NCI-H2196 treated with DMSO at 0.1 percent for 48 hours (cell line): Measurements from ENCODE around the gene LRRC27.
"Not testable (repeated sequence)": the region's sequence is repeated elsewhere in the genome, so short reads cannot be mapped to it uniquely, and the experiment has no call there.

Experiments used
- DNase-seq: peaks from one replicate; lab custom pipeline; 2025; ENCODE audit not compliant: unreplicated experiment; lab: John Stamatoyannopoulos, UW

LRRC27 gene

DNA sequence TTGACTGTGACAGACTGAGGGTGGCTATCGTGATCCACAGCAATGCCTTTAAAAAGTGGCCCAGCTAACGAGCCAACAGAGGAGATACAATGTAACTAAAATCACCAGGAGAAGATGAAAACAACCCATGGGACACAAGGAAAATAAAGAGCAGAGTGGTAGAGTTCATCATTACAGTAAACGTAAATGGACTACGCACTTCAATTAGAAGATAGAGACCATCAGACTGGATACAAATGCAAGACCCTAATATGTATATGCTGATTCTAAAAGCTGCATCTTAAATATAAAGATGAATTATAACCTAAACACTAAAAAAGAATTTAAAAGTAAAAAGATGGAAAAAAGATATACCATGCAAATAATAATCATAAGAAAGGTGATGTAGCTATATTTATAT, 17.7 kb upstream of the LRRC27 start:
- DNase-seq, result no peak

DNA sequence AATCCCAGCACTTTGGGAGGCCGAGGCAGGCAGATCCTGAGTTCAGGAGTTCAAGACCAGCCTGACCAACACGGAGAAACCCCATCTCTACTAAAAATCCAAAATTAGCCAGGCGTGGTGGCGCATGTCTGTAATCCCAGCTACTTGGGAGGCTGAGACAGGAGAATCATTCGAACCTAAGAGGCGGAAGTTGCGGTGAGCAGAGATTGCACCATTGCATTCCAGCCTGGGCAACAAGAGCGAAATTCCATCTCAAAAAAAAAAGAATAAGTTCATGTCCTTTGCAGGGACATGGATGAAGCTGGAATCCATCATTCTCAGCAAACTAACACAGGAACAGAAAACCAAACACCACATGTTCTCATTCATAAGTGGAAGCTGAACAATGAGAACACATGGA, 17.1 kb upstream of the LRRC27 start:
- not testable (repeated sequence) for DNase-seq

DNA sequence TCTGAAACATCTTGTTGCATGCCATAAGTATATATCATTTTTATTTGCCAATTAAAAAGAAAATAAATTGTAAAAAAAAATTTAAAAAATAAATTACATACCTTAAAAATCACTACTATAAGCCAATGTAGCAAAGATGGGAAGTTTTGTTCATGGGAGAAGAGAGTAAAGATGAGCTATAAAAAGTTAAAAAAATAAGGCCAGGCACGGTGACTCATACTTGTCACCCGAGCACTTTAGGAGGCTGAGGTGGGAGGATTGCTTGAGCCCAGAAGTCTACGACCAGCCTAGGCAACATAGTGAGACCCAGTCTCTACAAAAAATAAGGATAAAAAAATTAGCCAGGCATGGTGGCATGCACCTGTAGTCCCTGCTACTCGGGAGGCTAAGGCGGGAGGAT, 15.9 kb upstream of the LRRC27 start:
- no peak for DNase-seq

DNA sequence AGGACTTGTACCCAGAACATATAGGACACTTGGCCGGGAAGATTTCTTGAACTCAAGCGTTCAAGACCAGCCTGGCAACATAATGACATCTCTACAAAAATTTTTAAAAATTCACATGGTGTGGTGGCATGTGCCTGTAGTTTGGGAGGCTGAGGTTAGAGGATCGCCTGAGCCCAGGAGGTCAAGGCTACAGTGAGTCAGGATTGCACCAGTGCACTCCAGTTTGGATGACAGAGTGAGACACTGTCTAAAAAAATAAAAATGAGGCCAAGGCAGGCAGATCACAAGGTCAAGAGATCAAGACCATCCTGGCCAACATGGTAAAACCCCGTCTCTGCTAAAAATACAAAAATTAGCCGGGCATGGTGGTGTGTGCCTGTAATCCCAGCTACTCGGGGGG, 14.5 kb upstream of the LRRC27 start:
- not testable (repeated sequence) for DNase-seq

DNA sequence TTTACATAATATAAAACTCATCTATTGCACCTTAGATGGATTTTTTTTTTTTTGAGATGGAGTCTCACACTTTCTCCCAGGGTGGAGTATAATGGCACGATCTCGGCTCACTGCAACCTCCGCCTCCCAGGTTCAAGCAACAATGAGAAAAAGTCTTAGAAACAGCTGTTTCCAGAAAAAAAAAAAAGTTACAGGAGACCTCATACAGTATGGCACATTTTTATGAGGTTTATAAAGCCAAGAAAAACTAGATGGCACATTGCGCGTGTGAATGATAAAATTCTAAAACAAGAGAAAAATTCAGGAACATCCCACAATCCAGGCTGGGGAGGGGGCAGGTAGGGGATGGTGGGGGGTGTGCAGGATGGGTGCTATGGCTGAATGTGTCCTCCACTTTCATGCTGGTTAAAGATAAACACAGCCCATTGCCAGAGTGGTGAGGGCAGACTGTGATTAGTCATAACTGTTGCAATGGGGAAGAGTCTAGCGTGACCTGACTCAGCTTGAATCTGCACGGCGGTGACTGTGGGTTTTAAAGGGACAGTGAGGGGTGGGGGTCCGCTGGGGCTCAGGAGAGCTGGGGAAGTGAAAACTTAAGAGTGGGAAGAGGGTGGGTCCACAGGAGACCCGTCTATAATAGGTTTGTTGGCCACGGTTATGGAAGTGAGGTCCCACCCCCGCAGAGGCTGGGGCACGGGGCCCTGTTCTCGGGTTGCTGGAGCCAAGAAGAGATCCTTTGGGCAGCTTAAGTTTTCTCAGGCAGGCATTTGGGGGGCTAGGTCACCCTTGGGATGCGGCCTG, 11.9 kb upstream of the LRRC27 start:
- no peak for DNase-seq

DNA sequence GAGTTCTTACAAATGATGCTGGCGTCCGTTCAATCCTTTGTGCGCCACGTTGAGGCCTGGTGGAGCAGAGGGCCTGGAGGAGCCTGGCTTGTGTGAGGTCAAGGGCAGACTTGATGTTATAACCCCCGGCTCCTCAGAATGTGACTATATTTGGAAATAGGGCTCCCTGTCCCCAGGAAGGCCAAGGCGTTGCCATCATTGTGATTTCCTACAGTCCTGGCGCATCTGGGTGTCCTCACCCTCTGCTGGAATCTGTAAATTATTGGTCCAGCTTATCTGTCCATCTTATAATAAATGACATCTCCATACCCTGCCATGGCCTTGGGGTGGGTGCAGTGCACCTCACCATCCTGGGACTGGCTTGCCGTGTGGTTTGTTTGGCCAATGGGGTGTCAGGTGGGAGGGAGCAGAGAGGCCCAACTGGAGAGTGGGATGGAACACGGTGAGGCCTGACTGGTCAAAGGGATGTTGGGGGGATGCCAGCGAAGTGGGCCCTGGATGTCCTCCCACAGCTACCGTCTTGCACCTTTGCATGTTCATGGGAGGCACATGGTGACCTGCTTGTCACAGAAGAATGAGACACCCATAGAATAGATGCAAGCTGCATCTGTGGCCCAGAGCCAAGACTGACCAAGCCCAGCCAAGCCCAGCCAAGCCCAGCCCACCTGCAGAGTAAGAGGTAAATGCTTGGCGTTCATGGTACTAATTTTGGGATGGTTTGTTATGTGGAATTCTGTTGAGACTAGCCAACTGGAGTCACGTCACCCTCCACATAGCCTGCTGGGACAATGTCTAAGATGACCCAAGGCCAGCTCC, 11.1 kb upstream of the LRRC27 start:
- no peak for DNase-seq

DNA sequence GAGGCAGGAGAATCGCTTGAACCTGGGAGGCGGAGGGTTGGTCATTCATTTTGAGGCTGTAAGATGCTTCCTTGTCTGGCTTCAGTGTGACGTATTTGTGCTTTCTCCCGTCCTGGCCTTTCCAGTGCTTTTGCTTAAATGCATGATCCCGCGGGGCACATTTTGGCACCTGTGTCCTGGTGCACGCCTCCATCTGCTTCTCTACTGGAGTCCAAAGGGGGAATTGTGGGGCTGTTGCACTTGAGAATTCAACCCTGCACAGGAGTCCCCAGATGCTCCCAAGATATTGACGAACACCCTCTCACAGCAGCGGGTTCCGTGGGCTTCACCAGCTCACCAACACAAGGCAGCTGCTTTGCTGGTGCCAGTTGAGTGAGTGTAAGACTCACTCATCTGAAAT, 10.3 kb upstream of the LRRC27 start:
- no peak for DNase-seq

DNA sequence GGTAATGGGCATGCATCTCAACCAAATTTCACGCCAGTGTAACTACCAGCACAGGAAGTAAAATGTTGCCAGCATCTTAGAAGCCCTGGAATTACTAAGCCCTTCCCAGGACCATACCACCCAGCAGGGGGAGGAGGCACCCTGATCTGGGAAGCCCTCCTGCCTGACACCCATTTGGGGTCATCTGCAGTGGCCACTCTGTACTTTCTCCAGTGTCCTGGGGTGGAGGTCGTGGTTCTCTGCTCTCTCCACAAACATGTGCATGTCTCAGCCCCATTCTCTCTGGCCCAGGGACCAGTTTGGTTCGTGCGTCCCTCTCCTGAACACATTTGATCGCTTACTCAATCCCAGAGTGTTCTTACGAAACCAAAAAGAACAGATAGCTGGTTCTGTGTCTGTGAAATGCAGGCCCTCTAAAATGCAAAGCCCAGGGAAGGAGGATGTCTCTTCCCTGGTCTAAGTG, 9.4 kb upstream of the LRRC27 start:
- DNase-seq, result no peak

DNA sequence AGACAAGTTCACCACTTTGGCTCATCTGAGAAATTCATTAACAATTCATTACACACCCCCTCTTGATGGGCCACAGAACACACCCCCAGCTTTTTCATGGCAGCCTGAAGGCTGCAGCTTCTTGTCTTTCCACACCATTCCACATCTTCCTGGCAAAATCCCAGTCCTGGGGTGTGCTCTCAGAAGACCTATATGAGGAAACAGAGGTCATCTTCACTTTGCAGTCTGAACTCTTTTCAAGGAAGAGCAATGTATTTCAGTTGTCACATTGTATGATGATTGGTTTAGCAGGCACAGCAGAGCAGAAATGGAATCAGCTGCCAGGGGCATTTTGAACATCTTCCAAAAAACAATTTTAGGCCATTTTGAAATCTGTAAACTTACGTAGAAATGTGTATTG, 7.8 kb upstream of the LRRC27 start:
- DNase-seq, result no peak

DNA sequence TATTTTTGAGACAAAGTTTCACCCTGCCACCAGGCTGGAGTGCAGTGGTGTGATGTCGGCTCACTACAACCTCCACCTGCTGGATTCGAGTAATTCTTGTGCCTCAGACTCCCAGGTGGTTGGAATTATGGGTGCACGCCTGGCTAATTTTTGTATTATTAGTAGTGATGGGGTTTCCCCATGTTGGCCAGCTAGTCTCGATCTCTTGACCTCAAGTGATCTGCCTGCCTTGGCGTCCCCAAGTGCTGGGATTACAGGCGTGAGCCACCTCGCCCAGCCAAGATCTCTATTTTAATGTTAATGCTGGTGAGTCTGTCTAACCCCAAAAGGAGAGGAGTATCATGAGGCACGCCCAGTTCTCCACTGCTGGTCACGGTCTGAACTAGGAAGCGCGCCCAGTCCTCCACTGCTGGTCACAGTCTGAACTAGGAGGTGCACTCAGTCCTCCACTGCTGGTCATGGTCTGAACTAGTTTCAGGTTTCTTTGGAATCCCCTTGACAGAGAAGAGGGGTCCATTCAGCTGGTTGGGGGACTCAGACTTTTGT, 5.6 kb upstream of the LRRC27 start:
- DNase-seq, result no peak

DNA sequence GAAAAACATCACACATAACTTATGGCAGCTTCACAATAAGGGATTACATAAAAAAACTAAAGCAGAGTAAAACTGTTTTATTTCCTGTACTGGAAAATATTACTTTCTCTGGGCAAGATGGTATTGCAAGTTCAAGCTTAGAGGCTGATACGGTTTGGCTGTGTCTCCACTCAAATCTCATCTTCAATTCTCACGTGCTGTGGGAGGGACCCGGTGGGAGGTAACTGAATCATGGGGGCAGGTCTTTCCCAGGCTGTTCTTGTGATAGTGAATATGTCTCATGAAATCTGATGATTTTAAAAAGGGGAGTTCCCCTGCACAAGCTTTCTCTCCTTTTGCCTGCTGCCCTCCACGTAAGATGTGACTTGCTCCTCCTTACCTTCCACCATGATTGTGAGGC, 5.1 kb upstream of the LRRC27 start:
- DNase-seq, result no peak

DNA sequence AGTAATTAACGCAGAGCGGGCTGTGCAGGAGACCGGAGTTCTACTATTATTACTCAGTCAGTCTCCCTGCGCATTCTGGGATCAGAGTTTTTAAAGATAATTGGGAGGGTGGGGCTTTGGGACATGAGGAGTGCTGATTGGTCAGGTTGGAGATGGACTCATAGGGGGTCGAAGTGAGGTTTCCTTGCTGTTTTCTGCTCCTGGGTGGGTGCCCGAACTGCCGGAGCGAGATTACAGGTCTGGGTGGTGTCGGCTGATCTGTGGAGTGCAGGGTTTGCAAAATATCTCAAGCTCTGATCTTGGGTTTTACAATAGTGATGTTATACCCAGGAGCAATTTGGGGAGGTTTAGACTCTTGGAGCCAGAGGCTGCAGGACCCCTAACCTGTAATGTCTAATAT, 3.9 kb upstream of the LRRC27 start:
- no peak for DNase-seq

DNA sequence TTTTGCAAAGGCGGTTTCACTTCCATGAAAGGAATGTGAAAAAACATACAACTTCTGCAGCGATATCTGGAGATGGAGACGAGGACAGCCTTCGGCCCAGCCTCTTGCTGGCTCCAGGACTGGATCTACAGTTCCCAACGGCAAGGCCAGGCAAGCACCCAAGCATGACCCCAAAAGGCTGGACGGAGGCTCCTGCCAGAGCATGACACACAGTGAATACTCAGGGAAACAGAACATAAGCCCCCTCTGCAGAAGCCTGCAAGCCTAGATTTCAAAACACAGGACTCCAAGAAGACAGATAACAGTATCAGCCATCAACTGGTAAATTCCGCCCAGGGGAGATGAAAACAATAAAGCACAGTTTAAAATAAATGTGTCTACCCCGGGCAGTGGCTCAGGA, 3.3 kb upstream of the LRRC27 start:
- no peak for DNase-seq

DNA sequence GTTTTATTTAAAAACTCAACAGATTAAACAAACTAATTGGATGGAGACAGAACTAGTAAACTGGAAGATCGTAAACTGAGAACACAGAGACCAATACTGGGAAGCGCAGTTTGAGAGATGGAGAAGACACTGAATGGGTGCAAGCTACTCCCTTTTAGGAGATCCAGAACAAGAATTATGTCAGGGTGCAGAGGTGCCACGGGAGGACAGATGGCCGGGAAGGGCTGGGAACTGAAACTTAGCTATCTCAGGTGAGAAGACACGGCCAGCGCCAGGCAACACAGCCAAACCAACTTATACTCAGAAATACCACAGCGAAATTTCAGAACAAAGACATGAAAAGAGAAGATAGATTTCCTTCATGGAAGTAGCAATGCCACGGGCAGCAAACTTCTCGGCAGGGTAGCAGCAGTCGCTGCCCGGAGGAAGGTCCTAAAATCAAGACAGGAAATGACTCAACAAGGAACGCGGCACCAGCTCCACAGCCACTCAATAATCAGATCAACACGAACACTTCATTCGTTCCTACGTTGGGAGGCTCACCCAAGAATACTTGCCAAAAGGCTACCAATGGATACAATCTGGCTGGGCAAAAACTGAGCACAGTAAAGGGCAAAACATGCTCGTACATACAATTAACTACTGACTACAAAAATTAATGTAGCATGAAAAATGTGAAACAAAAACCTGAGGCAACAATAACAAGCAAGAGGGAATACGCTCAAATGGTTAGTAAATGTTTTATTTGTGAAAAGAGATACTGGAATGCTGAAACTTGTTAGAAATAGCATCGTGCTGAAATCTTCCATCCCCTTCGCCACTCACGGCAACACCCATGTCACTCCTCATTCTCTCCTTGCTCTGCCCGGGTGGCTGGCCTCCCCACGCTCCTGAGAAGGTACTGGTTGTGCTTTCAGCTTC, 2.2 kb upstream of the LRRC27 start:
- no peak for DNase-seq

DNA sequence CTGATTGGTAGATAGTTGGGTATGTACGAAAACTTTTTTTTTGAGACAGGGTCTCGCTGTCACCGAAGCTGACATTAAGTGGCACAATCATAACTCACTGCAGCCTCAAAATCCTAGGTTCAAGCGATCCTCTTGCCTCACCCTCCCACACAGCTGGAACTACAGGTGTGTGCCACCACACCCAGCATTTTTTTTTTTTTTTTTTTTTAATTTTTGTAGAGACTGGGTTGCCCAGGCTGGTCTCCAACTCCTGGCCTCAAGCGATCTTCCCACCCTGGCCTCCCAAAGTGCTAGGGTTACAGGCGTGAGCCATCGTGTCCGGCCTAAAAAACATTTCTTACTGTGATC, 1.5 kb upstream of the LRRC27 start:
- DNase-seq, result no peak

DNA sequence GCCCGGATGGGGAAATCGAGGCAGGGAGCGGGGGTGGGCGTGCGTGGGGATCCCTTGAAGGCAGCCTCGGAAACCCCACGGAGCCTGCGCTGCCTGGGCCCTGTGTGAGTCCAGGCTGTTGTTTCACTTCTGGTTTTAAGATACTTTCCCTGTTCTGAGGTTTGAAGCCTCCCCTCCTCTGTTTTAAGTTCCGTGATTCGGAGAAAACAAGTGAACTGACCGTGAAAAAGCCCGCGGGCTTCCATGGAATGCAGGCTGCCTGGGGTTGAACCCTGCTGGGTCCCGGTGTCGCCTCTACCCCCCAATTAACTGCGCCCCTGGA, 401 bp downstream of the LRRC27 start:
- DNase-seq, result no peak

DNA sequence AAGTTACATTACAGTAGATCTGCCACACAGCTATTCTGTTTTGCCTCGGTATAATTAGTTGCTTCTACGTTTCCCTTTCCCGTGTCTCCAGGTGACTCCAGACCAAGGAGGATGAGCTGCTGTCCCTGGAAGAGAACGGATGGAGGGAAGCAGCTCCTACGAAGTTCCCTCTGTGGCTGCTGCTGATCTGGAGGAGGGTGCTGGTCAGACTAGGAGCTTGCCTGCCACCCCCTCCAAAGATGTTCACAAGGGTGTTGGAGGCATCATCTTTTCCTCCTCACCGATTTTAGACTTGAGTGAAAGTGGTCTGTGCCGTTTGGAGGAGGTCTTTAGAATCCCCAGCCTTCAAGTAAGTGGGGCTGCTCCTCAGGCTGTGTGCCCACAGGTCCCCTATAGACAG, 1.4 kb downstream of the LRRC27 start:
- DNase-seq, result no peak

DNA sequence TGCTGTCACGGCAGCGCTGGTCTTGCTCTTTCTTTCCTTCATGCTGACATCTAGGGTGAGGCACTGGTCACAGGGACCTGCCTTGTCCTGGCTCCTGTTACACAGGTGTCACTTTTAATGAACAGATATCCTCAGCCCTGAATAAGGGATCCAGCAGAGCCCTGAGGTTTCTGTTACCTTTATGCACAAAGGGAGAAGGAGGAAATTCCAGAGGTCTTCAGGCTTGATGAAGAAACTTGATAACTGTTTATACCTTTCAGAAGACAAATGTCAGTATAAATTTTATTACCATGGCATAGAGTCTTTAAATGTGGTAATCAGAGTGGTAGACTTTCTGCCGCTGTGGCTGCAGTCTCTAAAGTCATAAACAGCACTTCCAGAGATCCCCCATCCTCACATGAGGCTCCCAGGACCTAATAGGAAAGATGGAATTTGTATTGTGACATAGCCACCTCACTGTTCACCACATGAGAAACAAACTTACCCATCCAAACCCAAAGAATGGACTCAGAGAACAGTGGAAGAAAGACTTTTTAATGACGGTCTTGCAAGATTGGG, 2.7 kb downstream of the LRRC27 start:
- DNase-seq, result no peak

DNA sequence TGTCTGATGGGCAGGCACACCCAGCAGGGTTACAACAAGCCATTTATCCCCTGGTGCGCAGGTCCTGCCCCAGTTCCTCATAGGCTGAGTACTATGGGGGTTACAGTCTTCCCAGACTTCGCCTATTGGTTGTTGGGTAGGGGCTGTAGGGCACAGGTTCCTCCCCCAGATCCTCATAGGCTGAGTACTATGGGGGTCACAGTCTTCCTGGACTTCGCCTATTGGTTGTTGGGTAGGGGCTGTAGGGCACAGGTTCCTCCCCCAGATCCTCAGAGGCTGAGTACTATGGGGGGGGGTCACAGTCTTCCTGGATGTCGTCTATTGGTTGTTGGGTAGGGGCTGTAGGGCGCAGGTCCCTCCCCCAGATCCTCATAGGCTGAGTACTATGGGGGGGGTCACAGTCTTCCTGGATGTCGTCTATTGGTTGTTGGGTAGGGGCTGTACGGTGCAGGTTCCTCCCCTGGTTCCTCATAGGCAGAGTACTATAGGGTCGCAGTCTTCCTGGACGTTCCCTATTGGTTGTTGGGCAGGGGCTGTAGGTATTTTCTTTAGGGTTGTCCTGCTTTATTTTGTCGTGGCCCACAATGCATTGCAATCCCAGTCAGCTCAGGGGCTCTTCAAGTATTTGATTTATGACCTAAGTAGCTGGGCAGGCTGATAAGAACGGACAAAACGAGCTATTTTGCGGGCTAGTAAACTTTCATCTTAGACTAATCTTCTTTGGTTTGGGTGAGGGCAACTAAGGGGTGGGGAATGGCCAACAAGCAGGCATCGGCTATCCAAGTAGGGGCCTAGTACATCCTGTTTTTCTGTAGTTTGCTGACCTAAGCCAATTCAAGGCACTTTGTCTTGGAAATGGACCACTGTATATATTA, 3.4 kb downstream of the LRRC27 start:
- DNase-seq, result no peak
